GM19452 (cell line): Measurements from ENCODE around the gene OSBP2.
"Not testable (repeated sequence)": the region's sequence is repeated elsewhere in the genome, so short reads cannot be mapped to it uniquely, and the experiment has no call there.

Source experiments
- ATAC-seq: cut with Tn5 transposase; IDR thresholded peaks from one replicate; pipeline ENCODE4 v1.9.1; 2021; ENCODE audit not compliant: unreplicated experiment

Gene OSBP2

GRCh38 chr22:30675436-30675835, 19.2 kb upstream of the OSBP2 start:
- ATAC-seq, result no peak

- ATAC-seq, result not testable (repeated sequence)
Observed at GRCh38 chr22:30676565-30676964, 18.1 kb upstream of the OSBP2 start.

GRCh38 chr22:30679895-30680690, 14.6 kb upstream of the OSBP2 start:
- not testable (repeated sequence) for ATAC-seq

- ATAC-seq, result no peak
Observed at GRCh38 chr22:30680991-30681770, 13.5 kb upstream of the OSBP2 start.

GRCh38 chr22:30681831-30682230, 12.8 kb upstream of the OSBP2 start:
- ATAC-seq, result no peak

- no peak for ATAC-seq
Observed at GRCh38 chr22:30685178-30685577, 9.5 kb upstream of the OSBP2 start.

- ATAC-seq, result no peak
Observed at GRCh38 chr22:30687358-30687757, 7.3 kb upstream of the OSBP2 start.

- no peak for ATAC-seq
Observed at GRCh38 chr22:30689622-30690021, 5.1 kb upstream of the OSBP2 start.

GRCh38 chr22:30691204-30691603, 3.5 kb upstream of the OSBP2 start:
- no peak for ATAC-seq

- no peak for ATAC-seq
Observed at GRCh38 chr22:30694171-30694639, 469 bp upstream of the OSBP2 start.

GRCh38 chr22:30695351-30695851, 727 bp downstream of the OSBP2 start:
- ATAC-seq, result no peak

GRCh38 chr22:30695871-30696655, 1.4 kb downstream of the OSBP2 start:
- ATAC-seq, result no peak

- no peak for ATAC-seq
Observed at GRCh38 chr22:30697975-30698374, 3.3 kb downstream of the OSBP2 start.

- no peak for ATAC-seq
Observed at GRCh38 chr22:30701872-30702271, 7.2 kb downstream of the OSBP2 start.

- ATAC-seq, result no peak
Observed at GRCh38 chr22:30702856-30703255, 8.2 kb downstream of the OSBP2 start.

- ATAC-seq, result no peak
Observed at GRCh38 chr22:30704978-30705377, 10.3 kb downstream of the OSBP2 start.

GRCh38 chr22:30705710-30706651, 11.3 kb downstream of the OSBP2 start:
- peak; percentile 73 for ATAC-seq

GRCh38 chr22:30709980-30710379, 15.3 kb downstream of the OSBP2 start:
- ATAC-seq, result not testable (repeated sequence)

- ATAC-seq, result no peak
Observed at GRCh38 chr22:30712094-30712493, 17.4 kb downstream of the OSBP2 start.

- no peak for ATAC-seq
Observed at GRCh38 chr22:30714062-30714461, 19.4 kb downstream of the OSBP2 start.
